LoVo (cell line): ENCODE results near the gene DNAH2.

Experiments used
- DNase-seq: peaks from one replicate; pipeline ENCODE4 v3.0.0-alpha.2; 2016; ENCODE audit warnings: low spot score

The DNAH2 gene, protein sequence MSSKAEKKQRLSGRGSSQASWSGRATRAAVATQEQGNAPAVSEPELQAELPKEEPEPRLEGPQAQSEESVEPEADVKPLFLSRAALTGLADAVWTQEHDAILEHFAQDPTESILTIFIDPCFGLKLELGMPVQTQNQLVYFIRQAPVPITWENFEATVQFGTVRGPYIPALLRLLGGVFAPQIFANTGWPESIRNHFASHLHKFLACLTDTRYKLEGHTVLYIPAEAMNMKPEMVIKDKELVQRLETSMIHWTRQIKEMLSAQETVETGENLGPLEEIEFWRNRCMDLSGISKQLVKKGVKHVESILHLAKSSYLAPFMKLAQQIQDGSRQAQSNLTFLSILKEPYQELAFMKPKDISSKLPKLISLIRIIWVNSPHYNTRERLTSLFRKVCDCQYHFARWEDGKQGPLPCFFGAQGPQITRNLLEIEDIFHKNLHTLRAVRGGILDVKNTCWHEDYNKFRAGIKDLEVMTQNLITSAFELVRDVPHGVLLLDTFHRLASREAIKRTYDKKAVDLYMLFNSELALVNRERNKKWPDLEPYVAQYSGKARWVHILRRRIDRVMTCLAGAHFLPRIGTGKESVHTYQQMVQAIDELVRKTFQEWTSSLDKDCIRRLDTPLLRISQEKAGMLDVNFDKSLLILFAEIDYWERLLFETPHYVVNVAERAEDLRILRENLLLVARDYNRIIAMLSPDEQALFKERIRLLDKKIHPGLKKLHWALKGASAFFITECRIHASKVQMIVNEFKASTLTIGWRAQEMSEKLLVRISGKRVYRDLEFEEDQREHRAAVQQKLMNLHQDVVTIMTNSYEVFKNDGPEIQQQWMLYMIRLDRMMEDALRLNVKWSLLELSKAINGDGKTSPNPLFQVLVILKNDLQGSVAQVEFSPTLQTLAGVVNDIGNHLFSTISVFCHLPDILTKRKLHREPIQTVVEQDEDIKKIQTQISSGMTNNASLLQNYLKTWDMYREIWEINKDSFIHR (N-terminal part only)

DNA sequence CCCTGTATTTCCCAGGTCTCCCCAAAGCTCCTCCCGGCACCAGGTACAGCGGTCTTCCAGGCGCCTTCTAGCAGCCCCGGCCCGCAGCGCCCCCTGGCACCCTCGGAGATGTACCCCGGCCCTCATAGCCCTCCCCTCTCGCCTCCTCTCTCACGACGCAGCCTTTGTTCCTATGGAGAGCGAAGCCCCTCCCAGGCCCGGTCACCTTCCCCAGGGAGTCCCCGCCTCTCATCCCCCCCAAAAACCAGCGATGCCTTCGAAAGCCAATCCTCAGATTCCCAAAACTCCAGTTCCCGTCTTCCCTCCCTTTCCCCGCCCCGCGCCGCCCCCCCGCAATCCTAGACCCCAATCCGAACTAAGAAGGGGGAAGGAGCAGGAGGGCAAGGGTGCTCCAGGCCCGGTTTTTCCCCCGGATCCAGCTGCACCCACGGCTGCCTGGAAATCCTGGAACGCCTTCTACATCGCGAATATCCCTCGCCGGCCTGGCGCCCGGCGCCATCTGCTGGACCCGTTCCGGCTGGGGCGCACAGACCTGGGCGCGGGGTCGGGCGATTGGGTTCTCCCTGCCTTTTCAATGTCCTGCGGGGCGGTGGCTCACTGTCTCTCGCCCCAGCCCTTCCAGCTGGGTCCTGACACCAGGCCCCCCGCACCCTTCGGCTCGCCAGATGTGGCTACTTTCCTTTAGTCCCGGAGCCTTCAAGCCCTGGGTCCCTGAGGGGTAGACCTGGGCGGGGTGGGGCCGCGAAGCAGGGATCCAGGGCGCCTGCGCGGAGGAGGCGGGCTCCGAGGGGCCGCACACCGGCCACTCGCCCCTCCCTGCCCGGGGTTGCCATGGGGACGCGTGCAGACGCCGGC is at the start of gene DNAH2:
TSS of gene DNAH2 (plus strand) at position 844 of the 855 bp plus-strand sequence. CDS start 1,991 bp downstream, outside the sequence.
- DNase-seq = peak; percentile 88

DNA sequence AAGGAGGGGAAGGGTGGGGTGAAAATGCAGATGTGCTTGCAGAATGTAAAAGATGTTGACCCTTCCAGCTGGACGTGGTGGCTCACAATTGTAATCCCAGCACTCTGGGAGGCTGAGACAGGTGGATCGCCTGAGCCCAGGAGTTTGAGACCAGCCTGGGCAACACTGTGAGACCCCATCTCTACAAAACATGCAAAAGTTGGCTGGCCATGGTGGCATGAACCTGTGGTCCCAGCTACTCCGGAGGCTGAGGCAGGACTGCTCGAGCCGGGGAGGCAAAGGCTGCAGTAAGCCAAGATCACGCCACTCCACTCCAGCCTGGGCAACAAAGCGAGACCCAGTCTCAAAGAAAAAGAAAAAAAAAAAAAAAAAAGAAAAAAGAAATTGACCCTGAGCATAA is 49.1 kb upstream of the DNAH2 start:
- DNase-seq = no peak

DNA sequence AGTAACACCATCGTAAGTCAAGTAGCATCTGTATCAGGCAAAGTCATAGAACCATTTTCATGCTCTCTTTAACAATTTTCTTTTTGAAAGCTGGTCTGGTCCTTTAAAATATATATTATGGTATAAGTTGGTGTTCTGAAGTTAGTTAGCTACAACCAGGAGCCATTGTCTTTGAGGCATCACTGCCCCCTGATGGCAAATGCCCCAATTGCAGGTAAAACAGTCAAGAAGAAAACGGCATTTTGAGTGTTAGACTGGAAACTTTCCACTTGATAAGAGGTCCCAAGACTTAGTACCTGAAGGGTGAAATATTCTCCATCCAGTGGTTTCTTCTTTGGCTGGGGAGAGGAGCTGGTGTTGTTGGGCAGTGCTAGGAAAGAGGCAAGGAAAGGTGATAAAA is 44.3 kb upstream of the DNAH2 start:
- no peak for DNase-seq

DNA sequence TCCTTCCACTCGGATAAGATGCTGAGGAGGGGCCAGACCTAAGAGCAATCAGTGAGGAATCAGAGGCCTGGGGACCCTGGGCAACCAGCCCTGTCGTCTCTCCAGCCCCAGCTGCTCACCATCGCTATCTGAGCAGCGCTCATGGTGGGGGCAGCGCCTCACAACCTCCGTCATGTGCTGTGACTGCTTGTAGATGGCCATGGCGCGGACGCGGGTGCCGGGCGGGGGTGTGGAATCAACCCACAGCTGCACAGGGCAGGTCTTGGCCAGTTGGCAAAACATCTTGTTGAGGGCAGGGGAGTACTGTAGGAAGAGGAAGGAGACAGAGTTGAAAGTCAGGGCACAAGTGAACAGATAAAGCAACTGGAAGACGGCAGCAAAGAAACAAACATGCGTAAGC is 42.6 kb upstream of the DNAH2 start:
- DNase-seq = no peak

DNA sequence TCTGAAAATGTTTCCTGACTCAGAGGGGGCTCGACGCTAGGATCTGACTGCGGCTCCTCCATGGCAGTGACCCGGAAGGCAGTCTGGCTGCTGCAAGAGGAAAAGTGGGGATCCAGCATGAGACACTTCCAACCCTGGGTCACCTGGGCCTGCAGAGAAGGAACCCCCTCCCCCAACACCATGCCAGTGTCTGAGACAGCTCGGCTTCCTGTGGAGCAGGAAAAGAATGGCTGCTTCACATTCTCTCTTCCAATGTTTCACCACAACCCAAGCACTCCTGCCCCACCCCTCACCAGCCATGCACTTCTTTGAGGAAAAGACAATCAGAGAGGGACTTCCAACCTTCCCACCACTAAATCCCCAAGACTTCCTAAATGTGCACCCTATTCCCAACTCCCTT is 41.0 kb upstream of the DNAH2 start:
- no peak for DNase-seq

DNA sequence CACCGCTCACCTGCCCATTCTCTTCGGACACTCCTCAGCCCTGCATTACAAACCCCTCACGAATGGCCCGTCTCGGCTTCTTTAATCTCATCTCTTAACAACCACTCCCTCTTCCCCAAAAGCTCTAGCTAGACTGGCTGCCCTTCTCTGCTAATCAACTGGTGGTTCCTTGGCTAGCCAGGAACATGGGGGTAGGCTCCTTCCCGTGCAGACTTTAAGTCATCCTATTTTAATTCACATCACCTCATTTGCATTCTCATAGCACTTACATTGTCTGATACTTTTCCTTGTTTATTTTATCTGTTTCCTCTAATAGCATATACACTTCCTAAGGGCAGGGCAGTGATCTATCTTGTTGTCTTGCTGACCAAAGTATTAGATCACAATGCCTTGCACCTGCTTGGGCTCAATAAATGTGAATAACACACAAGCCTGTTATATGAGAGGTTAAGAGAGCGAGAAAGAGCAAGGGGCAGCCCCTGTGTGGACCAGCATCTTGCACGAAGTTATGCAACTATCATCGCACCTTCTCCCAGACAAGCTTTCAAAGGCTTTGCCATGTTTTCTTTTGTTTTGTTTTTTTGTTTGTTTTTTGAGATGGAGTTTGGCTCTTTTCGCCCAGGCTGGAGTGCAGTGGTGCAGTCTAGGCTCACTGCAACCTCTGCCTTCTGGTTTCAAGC is 40.0 kb upstream of the DNAH2 start:
- no peak for DNase-seq

DNA sequence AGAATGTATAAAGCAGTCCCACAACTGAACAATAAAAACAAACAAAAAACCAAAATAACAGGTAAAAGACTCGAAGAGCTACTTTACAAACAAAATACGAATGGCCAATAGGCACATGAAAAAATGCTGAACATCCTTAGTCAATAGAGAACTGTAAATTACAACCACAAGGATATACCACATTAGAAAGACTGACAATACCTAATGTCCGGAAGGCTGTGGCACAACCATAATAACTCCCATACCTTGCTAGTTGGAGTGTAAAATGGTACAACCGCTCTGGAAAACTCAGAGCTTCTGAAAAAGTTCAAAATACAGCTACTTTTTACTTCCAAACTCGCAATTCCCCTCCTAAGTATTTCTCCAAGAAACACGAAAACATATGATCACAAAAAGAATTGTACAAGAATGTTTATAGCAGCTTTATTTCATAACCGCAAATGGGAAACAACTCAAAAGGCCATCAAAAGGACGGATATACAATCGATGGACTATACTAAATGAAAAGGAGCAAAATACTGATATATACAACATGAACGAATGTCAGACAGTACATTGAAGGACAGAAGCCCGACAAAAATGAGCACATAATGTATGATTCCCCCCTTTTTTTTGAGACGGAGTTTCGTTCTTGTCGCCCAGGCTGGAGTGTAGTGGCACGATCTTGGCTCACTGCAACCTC is 32.6 kb upstream of the DNAH2 start:
- DNase-seq = no peak

DNA sequence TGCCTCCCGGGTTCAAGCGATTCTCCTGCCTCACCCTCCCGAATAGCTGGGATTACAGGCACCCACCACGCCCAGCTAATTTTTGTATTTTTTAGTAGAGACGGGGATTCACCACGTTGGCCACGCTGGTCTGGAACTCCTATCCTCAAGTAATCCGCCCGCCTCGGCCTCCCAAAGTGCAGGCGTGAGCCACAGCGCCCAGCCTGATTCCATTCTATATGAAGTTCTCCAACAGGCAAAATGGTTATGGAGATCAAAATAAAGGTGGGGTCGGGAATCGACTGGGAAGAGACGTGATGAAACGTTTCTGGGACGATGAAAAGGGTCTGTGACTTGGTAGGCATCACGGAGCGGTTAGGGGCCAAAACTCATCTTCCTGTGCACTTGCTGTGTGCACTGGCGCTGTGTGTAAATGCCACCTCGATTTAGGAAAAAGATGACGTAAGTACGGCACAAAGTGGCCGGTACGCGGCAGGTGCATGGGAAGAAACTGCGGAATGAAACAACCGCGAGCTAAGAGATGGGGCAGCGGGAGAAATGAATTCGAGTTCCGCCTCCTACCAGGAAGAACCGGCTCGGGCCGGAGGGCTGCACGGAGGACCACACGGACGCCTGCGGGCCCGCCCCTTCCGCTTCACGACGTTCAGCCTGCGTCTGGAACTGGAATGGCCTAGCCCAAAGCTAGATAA is 31.9 kb upstream of the DNAH2 start:
- peak; percentile 95 for DNase-seq

DNA sequence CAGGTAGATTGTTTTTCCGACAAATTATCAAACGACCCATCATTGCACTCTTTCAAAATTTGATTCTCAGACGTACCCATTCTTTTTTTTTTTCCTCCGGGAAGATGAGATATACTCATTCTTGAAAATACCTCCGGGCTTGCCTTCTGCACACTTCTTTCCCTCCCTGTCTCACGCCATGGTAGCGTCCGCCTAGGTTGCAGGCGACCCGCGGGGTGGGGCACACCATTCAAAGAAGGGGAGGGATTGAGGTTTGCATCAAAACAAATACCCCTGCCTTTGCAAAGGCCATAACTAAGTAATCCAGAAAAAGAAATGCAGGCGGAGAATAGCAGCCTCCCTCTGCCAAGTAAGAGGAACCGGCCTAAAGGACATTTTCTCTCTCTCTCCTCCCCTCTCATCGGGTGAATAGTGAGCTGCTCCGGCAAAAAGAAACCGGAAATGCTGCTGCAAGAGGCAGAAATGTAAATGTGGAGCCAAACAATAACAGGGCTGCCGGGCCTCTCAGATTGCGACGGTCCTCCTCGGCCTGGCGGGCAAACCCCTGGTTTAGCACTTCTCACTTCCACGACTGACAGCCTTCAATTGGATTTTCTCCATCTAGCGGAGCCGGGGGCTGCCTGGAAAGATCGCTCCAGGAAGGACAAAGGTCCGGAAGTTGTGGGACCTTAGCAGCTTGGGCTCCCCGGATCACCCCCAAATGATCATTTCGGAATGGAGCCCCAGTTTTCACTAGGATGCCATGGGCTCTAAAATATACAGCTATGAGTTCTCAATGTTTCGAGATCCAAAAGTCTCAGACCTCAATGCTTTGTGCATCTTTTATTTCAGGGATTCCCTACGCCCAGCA is 31.1 kb upstream of the DNAH2 start:
- DNase-seq = peak; percentile 81

DNA sequence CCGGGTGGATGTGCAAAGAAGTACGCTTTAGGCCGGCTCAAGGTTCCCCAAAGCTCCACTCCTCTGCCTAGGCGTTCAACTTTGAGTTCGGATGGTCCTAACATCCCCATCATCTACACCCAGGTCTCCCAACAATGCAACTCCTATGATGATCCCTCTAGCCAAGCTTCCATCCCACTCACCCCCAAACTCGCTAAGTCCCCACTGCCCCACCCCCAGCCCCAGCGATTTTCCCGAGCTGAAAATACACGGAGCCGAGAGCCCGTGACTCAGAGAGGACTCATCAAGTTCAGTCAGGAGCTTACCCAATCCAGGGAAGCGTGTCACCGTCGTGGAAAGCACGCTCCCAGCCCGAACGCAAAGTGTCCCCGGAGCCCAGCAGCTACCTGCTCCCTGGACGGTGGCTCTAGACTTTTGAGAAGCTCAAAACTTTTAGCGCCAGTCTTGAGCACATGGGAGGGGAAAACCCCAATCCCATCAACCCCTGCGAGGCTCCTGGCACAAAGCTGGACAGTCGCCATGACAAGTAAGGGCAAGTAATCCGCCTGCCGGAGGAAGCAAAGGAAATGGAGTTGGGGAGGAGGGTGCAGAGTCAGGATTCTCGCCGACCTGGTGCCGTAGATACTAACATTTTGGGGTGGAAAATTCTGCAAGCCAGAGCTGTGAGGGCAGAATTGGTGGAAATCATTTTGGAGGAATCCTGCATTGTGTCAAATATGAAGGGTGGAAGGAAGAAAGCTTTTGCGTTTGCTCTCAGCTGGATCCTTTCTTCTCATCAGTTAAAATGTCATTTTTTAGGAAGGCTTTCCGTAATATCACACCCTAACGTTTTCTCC is 30.3 kb upstream of the DNAH2 start, which contains the start of gene TP53:
TSS of gene TP53 (minus strand) at position 419 of the 836 bp plus-strand sequence. CDS start 10,896 bp downstream, outside the sequence.
- DNase-seq = peak; percentile 94

DNA sequence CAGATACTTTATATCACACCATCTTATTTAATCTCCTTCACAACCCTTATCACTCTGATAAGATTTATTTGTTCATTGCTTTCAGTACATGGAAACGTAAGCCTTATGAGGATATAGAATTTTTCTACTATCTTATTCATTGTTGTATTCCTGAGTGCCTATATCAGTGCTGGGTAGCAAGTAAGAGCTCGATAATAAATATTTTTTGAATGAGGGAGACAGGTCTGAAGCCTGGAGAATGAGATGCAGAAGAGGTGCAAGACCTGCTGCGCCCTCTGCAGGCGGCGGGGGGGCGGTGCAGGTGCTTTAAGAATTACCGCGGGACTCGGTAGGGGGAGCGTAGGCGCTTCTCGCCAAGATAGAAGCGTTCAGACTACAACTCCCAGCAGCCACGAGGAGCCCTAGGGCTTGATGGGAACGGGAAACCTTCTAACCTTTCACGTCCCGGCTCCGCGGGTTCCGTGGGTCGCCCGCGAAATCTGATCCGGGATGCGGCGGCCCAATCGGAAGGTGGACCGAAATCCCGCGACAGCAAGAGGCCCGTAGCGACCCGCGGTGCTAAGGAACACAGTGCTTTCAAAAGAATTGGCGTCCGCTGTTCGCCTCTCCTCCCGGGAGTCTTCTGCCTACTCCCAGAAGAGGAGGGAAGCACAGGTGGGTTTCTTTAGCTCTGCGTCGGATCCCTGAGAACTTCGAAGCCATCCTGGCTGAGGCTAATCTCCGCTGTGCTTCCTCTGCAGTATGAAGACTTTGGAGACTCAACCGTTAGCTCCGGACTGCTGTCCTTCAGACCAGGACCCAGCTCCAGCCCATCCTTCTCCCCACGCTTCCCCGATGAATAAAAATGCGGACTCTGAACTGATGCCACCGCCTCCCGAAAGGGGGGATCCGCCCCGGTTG is 29.4 kb upstream of the DNAH2 start, which contains the start of gene WRAP53:
TSS of gene WRAP53 (plus strand) at position 570 of the 900 bp plus-strand sequence. CDS start at position 742, 172 bp downstream.
- peak; percentile 96 for DNase-seq

DNA sequence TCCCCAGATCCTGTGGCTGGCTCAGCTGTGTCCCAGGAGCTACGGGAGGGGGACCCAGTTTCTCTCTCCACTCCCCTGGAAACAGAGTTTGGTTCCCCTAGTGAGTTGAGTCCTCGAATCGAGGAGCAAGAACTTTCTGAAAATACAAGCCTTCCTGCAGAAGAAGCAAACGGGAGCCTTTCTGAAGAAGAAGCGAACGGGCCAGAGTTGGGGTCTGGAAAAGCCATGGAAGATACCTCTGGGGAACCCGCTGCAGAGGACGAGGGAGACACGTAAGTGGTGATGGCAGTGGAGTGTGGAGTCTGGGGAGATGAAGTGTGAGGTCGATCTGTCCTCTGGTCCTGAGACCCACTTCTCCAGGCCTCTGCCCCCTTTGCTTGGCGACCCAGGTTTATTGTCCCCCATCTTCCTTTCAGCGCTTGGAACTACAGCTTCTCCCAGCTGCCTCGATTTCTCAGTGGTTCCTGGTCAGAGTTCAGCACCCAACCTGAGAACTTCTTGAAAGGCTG is 28.7 kb upstream of the DNAH2 start:
- no peak for DNase-seq

DNA sequence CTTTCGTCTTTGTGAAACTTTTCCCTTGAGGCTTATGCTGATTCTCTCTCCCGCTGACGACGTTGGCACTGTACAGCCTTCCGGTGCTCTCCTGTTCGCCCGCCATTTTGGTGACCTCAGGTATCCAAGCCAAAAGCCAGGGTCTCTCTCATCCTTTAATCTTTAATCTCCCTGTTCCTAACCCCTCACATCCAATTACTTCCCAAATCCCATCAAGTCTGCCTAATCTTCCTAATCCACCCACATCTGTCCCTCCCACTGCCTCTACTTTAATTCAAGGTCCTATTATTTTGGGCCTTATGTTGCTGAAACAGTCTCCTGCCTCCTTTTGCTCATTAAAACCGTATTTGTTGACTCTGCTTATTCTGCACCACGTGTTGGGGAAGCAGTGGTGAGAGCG is 22.0 kb upstream of the DNAH2 start:
- DNase-seq = no peak

DNA sequence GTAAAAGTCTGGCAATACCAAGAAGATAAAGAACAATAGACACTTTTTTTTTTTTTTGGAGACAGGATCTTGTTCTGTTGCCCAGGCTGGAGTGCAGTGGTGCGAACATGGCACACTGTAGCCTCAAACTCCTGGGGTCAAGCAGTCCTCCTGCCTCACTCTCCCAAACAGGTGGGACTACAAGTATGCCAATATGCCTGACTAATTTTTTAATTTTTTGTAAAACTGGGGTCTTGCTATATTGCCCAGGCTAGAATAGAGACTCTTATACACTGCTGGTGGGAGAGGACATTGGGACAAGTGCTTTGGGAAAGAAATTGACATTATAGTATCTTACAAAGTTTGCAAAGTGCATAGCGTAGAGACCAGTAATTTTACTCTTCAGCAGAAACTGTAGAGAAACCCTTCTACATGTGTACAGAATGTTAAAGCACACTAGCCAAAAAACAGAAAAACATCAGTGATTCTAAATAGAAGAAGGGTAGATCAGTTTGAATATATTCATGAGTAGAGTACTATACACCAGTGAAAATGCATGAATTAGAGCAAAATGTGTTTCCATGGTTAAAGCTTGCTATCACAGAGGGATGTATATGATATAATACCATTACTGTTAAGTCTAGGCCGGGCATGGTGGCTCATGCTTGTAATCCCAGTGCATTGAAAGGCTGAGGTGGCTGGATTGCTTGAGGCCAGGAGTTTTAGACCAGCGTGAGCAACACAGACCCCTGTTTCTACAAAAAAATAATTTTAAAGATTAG is 19.5 kb upstream of the DNAH2 start:
- no peak for DNase-seq

DNA sequence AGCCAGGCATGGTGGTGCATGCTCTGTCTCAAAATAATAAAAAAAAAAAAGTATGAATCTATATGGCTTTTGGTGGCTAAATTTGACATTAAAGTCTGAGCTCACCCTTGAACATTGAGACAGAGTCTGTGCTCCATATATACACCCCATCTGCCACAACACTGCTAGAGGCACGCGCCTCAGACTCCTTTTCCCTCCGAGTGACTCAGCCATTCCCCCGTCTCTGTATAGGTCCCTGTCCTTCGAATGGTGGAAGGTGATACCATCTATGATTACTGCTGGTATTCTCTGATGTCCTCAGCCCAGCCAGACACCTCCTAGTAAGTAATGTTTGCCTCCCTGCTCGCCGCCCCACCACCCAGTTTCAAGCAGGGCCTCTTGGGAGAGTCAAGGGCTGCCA is 17.0 kb upstream of the DNAH2 start:
- DNase-seq = no peak

DNA sequence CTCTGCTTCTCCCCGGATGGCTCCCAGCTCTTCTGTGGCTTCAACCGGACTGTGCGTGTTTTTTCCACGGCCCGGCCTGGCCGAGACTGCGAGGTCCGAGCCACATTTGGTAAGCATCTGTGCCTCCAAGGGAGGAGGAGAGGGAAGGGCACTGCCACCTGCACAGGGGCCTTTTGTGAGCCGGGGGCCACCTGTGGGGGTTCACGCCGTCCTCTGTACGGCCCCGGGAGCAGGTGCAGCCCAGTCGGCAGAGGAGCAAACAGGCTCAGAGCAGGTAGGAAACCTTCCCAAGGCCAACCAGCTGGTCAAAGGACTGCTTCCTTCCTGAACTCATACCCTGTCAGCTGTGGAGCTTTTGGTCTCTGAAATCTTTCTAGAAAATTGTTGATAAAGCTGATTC is 15.9 kb upstream of the DNAH2 start:
- DNase-seq = no peak
